Psoas muscle (tissue), 8 donors: ENCODE results near the gene FUT9. TPM values are rescaled to one million over a fixed set of nuclear protein-coding genes. Genes with fewer than 3 reads are reported as not detected.

Source experiments
- ATAC-seq, 4 donors: fragments of 200-7000 bp; cut with Tn5 transposase; one replicate each; pipeline ENCODE4 v1.9.1; 2020; ENCODE audit warnings: moderate library complexity in 3 of 4, mild to moderate bottlenecking in 2 of 4
- DNase-seq, 2 donors: peaks; one replicate each; pipeline ENCODE4 v3.0.0-alpha.2; 2020
- H3K27ac ChIP-seq: fragments of 200-600 bp; one replicate; pipeline ENCODE4 v1.8.0; 2022
- H3K27me3 ChIP-seq, 3 donors: fragments of 200-600 bp in 1 of 3; one replicate each; pipeline versions ENCODE4 v1.6.1 to v1.8.0; 2013 to 2022; ENCODE audit warnings: low read length in 2 of 3, mild to moderate bottlenecking in 2 of 3, moderate library complexity in 1 of 3; ENCODE audit not compliant: insufficient read depth in 3 of 3
- H3K36me3 ChIP-seq, 2 donors: fragments of 200-600 bp in 1 of 2; one replicate each; pipeline versions ENCODE4 v1.6.1 to v1.8.0; 2013 to 2022; ENCODE audit warnings: low read depth in 1 of 2, mild to moderate bottlenecking in 1 of 2, moderate library complexity in 1 of 2; ENCODE audit not compliant: insufficient read depth in 1 of 2
- H3K4me1 ChIP-seq: fragments of 200-600 bp; one replicate; pipeline ENCODE4 v1.8.0; 2022
- H3K4me3 ChIP-seq: fragments of 200-600 bp; one replicate; pipeline ENCODE4 v1.8.0; 2022; ENCODE audit warnings: mild to moderate bottlenecking
- H3K9me3 ChIP-seq: fragments of 200-600 bp; one replicate; pipeline ENCODE4 v1.8.0; 2022
- WGBS, 3 donors: extraction: QIAGEN DNeasy Blood & Tissue Kit; methylation state at CpG; one replicate each; pipeline versions ENCODE4 v1.1.6 to v1.1.7; 2013; 5-methylcytosine and 5-hydroxymethylcytosine counted together
- intact Hi-C, 2 donors: fragments of 100-400 bp; cut with DNase I; formaldehyde crosslinking; loops; one replicate each; pipeline versions ENCODE4 v1.11.0 to v1.14.2; 2022
- polyA plus RNA-seq, 3 donors: library from polyadenylated mRNA; stranded (reverse); fragments of 200-250 nt; gene quantifications; one replicate each; pipeline ENCODE4 v1.2.3, GENCODE V29; 2013
- total RNA-seq, 4 donors: library from RNA; stranded (reverse); fragmentation: NEBNext Ultra II Directional in 2 of 4; extraction: Animal tissue kit (Norgen Biotek cat#: 25700) in 2 of 4; gene quantifications; one replicate each; pipeline versions ENCODE4 v1.2.1 to v1.2.4, GENCODE V29; 2021 to 2023
- TF ChIP-seq, protein P1 (sequence below): fragments of 200-600 bp; IDR thresholded peaks from one replicate; pipeline ENCODE4 v1.8.0; 2022; ENCODE audit warnings: antibody characterized with exemption
- donor health status: healthy with polysubstance abuse.
- donor health status: DM: no; HTN: no; CAD: no; lungs with moderate emphysema.
- donor health status: Bipolar disorder and iron deficiency.
- donor health status: healthy.
- donor health status: DM: yes; HTN: yes; CAD: no.
- donor health status: DM: no; HTN: no; CAD: no.
- donor health status: DM: no; HTN: no; CAD: no.
- donor health status: DM: yes; HTN: yes; CAD: no.

Gene FUT9
- total and polyA plus RNA-seq, 7 donors, result 0.01 TPM; not detected in 5

DNA sequence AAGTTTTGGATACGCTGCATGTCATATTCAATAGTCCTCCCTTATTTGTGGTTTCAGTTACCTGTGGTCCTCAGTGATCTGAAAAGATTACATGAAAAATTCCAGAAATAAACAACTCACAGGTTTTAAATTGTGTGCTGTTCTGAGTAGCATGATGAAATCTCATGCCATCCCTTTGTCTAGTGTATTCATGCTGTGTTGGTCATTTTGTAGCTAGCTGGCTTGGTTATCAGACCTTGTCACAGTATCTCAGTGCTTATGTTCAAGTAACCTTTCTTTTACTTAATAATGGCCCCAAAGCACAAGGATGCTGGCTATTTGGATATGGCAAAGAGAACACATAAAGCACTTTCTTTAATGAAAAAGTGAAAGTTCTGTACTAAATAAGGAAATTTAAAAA, 78.3 kb downstream of the FUT9 start:
- no peak overlapping the region for H3K4me3 ChIP-seq
- no peaks in the 10 kb centered on the region for H3K4me1 ChIP-seq
- TF ChIP-seq, protein P1, sequence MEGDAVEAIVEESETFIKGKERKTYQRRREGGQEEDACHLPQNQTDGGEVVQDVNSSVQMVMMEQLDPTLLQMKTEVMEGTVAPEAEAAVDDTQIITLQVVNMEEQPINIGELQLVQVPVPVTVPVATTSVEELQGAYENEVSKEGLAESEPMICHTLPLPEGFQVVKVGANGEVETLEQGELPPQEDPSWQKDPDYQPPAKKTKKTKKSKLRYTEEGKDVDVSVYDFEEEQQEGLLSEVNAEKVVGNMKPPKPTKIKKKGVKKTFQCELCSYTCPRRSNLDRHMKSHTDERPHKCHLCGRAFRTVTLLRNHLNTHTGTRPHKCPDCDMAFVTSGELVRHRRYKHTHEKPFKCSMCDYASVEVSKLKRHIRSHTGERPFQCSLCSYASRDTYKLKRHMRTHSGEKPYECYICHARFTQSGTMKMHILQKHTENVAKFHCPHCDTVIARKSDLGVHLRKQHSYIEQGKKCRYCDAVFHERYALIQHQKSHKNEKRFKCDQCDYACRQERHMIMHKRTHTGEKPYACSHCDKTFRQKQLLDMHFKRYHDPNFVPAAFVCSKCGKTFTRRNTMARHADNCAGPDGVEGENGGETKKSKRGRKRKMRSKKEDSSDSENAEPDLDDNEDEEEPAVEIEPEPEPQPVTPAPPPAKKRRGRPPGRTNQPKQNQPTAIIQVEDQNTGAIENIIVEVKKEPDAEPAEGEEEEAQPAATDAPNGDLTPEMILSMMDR, result no peak
- no peak for ATAC-seq
- H3K9me3 ChIP-seq, result no peaks in the 10 kb centered on the region
- no peak for DNase-seq
- intact Hi-C loops, result no loop called here
- H3K27ac ChIP-seq, result no peak overlapping the region
- H3K36me3 ChIP-seq, result no peaks in the 10 kb centered on the region
- 94 to 100% (median 95%) methylated on average over 1 of the region's 1 CpG for WGBS, 3 donors
- H3K27me3 ChIP-seq, result no peaks in the 10 kb centered on the region

DNA sequence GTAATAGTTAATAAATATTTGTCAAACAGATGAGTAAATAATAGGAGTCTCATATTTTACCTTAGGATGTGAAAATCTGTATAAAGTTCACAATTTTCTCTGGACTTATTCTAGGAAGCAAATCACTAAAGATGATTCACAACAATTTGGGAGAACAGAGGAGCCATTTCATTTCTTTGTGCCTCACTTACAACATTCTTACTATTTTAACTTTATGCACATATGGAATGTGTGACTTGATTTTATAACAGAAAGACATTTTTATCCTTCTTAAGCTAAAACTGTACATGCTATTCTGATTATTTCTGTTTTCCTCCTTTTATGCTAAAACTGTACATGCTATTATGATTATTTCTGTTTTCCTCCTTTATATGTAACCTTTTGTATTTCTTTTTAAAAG, 83.3 kb downstream of the FUT9 start:
- no peak for DNase-seq

DNA sequence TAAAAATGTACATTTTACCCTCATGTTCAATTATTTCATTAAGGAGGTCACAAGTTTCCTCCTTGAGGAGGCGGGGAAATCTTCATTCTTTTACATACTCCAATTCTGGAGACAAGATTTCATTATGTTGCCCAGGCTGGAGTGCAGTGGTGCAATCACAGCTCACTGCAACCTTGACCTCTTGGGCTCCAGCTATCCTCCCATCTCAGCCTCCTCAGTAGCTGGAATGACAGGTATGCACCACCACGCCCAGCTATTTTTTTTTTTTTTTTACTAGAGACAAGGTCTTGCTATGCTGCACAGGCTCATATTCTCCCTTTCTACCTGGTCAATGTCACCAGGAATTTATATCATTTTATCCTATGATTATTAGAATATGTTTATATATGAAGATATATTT, 85.8 kb downstream of the FUT9 start:
- Histone ChIP-seq H3K4me1 (no peaks in the 10 kb centered on the region), H3K27me3 (no peaks in the 10 kb centered on the region), H3K36me3 (no peaks in the 10 kb centered on the region), H3K27ac (no peak overlapping the region), H3K4me3 (no peak overlapping the region), H3K9me3 (no peaks in the 10 kb centered on the region)
- ATAC-seq (no peak), DNase-seq (no peak)
- 75 to 76% (median 75%) methylated on average over 2 of the region's 2 CpGs for whole genome bisulfite sequencing, 3 donors
- intact Hi-C loops, result no loop called here
- TF ChIP-seq, protein P1, result no peak

More for the DNA sequence above, 83.3 kb downstream of the FUT9 start:
- TF ChIP-seq, protein P1, result no peak
- Histone ChIP-seq H3K4me1 (no peaks in the 10 kb centered on the region), H3K27me3 (no peaks in the 10 kb centered on the region), H3K36me3 (no peaks in the 10 kb centered on the region), H3K9me3 (no peaks in the 10 kb centered on the region), H3K27ac (no peak overlapping the region), H3K4me3 (no peak overlapping the region)
- intact Hi-C loops, result no loop called here
- no peak for ATAC-seq

DNA sequence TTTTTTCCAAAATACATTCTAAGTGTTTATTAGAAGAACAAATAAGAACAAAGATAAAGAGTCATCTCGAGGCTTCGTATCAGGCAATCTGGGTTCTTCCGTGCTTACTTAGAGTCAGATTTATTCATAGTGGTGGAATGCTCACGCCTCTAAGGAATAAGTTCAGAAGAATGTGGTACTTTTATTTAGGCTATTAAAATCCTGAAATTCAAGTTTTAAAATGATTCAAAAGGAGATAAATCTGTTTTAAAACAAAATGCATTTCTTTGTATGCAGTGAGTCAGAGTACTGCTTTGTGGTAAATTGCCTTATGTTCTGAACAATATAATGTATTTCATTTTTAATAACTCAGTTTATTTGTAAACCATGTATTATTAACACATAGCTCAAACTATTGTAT, 89.1 kb downstream of the FUT9 start:
- Histone ChIP-seq H3K27ac (no peak overlapping the region), H3K4me1 (no peaks in the 10 kb centered on the region), H3K4me3 (no peak overlapping the region), H3K36me3 (no peaks in the 10 kb centered on the region), H3K27me3 (no peaks in the 10 kb centered on the region), H3K9me3 (no peaks in the 10 kb centered on the region)
- intact Hi-C loops, result no loop called here
- ATAC-seq, result no peak
- DNase-seq, result no peak
- TF ChIP-seq, protein P1, result no peak
- WGBS, 3 donors, result 82 to 86% (median 82%) methylated on average over 4 of the region's 4 CpGs

DNA sequence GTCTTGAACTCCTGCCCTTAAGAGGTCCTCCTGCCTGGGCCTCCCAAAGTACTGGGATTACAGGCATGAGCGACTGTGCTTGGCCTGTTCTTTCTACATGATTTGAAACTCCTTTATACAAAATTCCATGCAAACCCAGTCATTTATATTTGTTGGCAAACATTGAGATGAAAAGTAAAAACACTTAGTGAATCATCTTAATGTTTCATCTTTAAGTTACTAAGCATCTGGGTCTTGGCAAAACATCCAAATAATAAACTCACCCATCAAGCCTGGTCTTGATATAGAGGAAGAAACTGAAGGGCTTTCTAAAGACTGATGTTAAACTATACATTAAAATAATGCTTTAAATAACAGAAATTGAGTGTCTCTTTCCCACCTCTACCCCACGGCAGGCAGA, 95.1 kb downstream of the FUT9 start:
- no peaks in the 10 kb centered on the region for H3K36me3 ChIP-seq
- 83 to 86% (median 84%) methylated on average over 2 of the region's 2 CpGs for WGBS, 3 donors
- DNase-seq, result no peak
- H3K9me3 ChIP-seq, result no peaks in the 10 kb centered on the region
- H3K27me3 ChIP-seq, result no peaks in the 10 kb centered on the region
- no peak overlapping the region for H3K4me3 ChIP-seq
- TF ChIP-seq, protein P1, result no peak
- H3K27ac ChIP-seq, result no peak overlapping the region
- intact Hi-C loops, result no loop called here
- no peak for ATAC-seq
- H3K4me1 ChIP-seq, result no peaks in the 10 kb centered on the region
